Activated CD8-positive, alpha-beta memory T cell treated with anti-CD3 and anti-CD28 coated beads for 36 hours (primary cell): ENCODE measurements around the gene GRB2. TPM values are rescaled to one million over a fixed set of nuclear protein-coding genes. Genes with fewer than 3 reads are reported as not detected.

Experiments used
- CTCF ChIA-PET: fragments of 350-600 bp; sonication (Branson Sonifier 250); formaldehyde crosslinking; loops from one replicate; lab custom pipeline; 2021; ENCODE audit warnings: antibody characterized with exemption; lab: Charles Lee
- POLR2A ChIA-PET: fragments of 350-600 bp; sonication (Branson Sonifier 250); formaldehyde crosslinking; loops from one replicate; lab custom pipeline; 2021; ENCODE audit warnings: antibody characterized with exemption; lab: Charles Lee
- total RNA-seq, 2 experiments: library from RNA; stranded (reverse); gene quantifications; one replicate each; pipeline ENCODE4 v1.2.3, GENCODE V29; 2021

The GRB2 gene
- total RNA-seq, 2 experiments from 2014 or later: 181 to 182 TPM

- CTCF ChIA-PET: interaction anchor here (1.8 kb wide), 1 partner anchor 43 kb away, joined by 7 read pairs; no protein-coding TSS in a partner anchor
- POLR2A ChIA-PET: no interaction called here
Observed at GRCh38 chr17:75370286-75370915, 35.1 kb downstream of the GRB2 start.

- POLR2A ChIA-PET: interaction anchor here (0.7 kb wide), 1 partner anchor 18 kb away, joined by 4 read pairs; no protein-coding TSS in a partner anchor
- CTCF ChIA-PET: interaction anchor here (0.7 to 1.6 kb wide), 2 partner anchors 26 to 32 kb away, joined by 4 read pairs; no protein-coding TSS in a partner anchor
Observed at GRCh38 chr17:75367838-75368789, 37.4 kb downstream of the GRB2 start.

GRCh38 chr17:75367312-75367711, 38.2 kb downstream of the GRB2 start:
- POLR2A ChIA-PET: no interaction called here
- CTCF ChIA-PET: interaction anchor here (1.0 to 1.6 kb wide), 3 partner anchors 29 to 95 kb away, joined by 3 to 4 read pairs (median 3); no protein-coding TSS in a partner anchor

- CTCF ChIA-PET: interaction anchor here (1.0 to 1.6 kb wide), 3 partner anchors 28 to 94 kb away, joined by 3 to 4 read pairs (median 3); no protein-coding TSS in a partner anchor
- POLR2A ChIA-PET: interaction anchor here (0.7 kb wide), 1 partner anchor 45 kb away, joined by 4 read pairs; no protein-coding TSS in a partner anchor
Observed at GRCh38 chr17:75366432-75366831, 39.0 kb downstream of the GRB2 start.

- POLR2A ChIA-PET: no interaction called here
- CTCF ChIA-PET: no interaction called here
Observed at GRCh38 chr17:75365931-75366275, 39.6 kb downstream of the GRB2 start.

- CTCF ChIA-PET: interaction anchor here (0.5 kb wide), 1 partner anchor 587 kb away, joined by 5 read pairs; no protein-coding TSS in a partner anchor
- POLR2A ChIA-PET: no interaction called here
Observed at GRCh38 chr17:75365009-75365930, 40.2 kb downstream of the GRB2 start.

- ChIA-PET POLR2A (no interaction called here), CTCF (no interaction called here)
Observed at GRCh38 chr17:75364078-75364477, 41.4 kb downstream of the GRB2 start.

- ChIA-PET CTCF (interaction anchor here (0.8 to 1.8 kb wide), 4 partner anchors 11 to 65 kb away, joined by 3 to 6 read pairs (median 3); no protein-coding TSS in a partner anchor), POLR2A (no interaction called here)
Observed at GRCh38 chr17:75361996-75362395, 43.5 kb downstream of the GRB2 start.

GRCh38 chr17:75361344-75361743, 44.1 kb downstream of the GRB2 start:
- POLR2A ChIA-PET: no interaction called here
- CTCF ChIA-PET: interaction anchor here (0.8 to 1.8 kb wide), 3 partner anchors 12 to 32 kb away, joined by 3 to 6 read pairs (median 3); no protein-coding TSS in a partner anchor

GRCh38 chr17:75356260-75356937, 49.1 kb downstream of the GRB2 start:
- ChIA-PET CTCF (no interaction called here), POLR2A (no interaction called here)

GRCh38 chr17:75353176-75353575, 52.3 kb downstream of the GRB2 start:
- CTCF ChIA-PET: interaction anchor here (1.0 kb wide), 1 partner anchor 15 kb away, joined by 3 read pairs; no protein-coding TSS in a partner anchor
- POLR2A ChIA-PET: no interaction called here

- ChIA-PET CTCF (interaction anchor here (1.0 kb wide), 2 partner anchors 11 to 14 kb away, joined by 3 read pairs; no protein-coding TSS in a partner anchor), POLR2A (interaction anchor here (0.7 kb wide), 2 partner anchors 80 to 1780 kb away, joined by 4 read pairs; no protein-coding TSS in a partner anchor)
Observed at GRCh38 chr17:75352079-75352569, 53.4 kb downstream of the GRB2 start.

GRCh38 chr17:75350706-75351105, 54.8 kb downstream of the GRB2 start:
- POLR2A ChIA-PET: interaction anchor here (0.7 kb wide), 1 partner anchor 360 kb away, joined by 14 read pairs; no protein-coding TSS in a partner anchor
- CTCF ChIA-PET: interaction anchor here (0.7 to 1.0 kb wide), 2 partner anchors 9 to 423 kb away, joined by 3 to 4 read pairs; no protein-coding TSS in a partner anchor

- CTCF ChIA-PET: interaction anchor here (0.7 to 1.0 kb wide), 2 partner anchors 8 to 424 kb away, joined by 3 to 4 read pairs; no protein-coding TSS in a partner anchor
Observed at GRCh38 chr17:75350029-75350428, 55.4 kb downstream of the GRB2 start.

GRCh38 chr17:75349589-75349988, 55.9 kb downstream of the GRB2 start:
- ChIA-PET CTCF (interaction anchor here (1.0 kb wide), 1 partner anchor 8 kb away, joined by 3 read pairs; no protein-coding TSS in a partner anchor), POLR2A (interaction anchor here (0.6 kb wide), 3 partner anchors 19 to 75 kb away, joined by 4 to 11 read pairs (median 6); no protein-coding TSS in a partner anchor)

More at GRCh38 chr17:75350029-75350428, 55.4 kb downstream of the GRB2 start:
- POLR2A ChIA-PET: interaction anchor here (0.6 to 0.7 kb wide), 3 partner anchors 19 to 359 kb away, joined by 4 to 14 read pairs (median 11); no protein-coding TSS in a partner anchor

GRCh38 chr17:75348386-75349012, 57.0 kb downstream of the GRB2 start:
- ChIA-PET CTCF (interaction anchor here (0.6 to 1.4 kb wide), 4 partner anchors 10 to 341 kb away, joined by 3 to 6 read pairs (median 3); no protein-coding TSS in a partner anchor), POLR2A (interaction anchor here (0.6 kb wide), 1 partner anchor 10 kb away, joined by 3 read pairs; no protein-coding TSS in a partner anchor)
